Measurements from ENCODE around the gene ELANE. TPM values are rescaled to one million over a fixed set of nuclear protein-coding genes. Genes with fewer than 3 reads are reported as not detected.

ELANE gene
- total and polyA plus RNA-seq, 9 of the 15 experiments (the other 6 are each of a cell fraction or from before 2014, with no cell fraction given) = not detected

DNA sequence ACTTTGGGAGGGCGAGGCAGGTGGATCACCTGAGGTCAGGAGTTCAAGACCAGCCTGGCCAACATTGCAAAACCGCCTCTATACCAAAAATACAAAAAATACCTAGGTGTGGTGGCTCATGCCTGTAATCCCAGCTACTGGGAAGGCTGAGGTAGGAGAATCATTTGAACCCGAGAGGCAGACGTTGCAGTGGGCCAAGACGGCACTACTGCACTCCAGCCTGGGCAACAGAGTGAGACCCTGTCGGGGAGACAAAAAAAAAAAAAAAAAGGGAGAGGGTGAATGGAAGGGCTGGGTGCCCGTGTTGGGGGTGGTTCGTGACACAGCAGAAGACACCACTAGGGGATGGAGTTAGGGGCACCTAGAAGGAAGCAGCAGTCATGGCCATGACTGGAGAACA is 18.2 kb downstream of the ELANE start:
- POLR2A ChIA-PET = interaction anchor here (0.6 kb wide), 1 partner anchor 72 kb away, joined by 4 read pairs; no protein-coding TSS in a partner anchor

DNA sequence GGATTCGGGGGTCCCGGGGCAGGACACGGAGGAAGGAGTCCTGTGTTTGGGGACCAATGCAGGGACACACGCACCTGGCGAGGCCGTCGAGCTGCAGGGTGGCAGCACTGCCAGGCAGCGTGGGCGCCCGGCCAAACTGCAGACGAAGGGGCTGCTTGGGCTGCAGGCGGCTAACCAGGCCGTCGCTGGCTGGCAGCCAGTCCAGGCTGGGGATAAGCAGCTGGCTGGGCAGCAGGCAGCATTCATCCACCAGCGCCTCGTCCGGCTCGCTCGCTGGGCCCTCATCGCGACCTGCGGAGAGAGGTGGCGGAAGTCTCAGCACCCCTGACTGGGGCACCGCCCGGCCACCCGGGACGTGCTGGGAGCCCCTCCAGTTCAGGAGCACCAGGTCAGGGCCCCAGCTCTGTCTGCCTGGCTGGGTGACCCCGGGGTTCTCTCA is 18.9 kb downstream of the ELANE start:
- H2AFZ ChIP-seq (ENCODE audit: low read depth, low read length) = no peak overlapping the region
- no peak for ATAC-seq
- peak; percentile 61 for TF ChIP-seq PCBP1 (IDR thresholded peaks at IDR 0.05; ENCODE audit: low read depth, low read length, poor library complexity, severe bottlenecking)
- no peak for TF ChIP-seq ZNF668 (CRISPR knock-in tag; IDR thresholded peaks at IDR 0.05)
- TF ChIP-seq FIP1L1 (IDR thresholded peaks at IDR 0.05; ENCODE audit: low read depth, low read length, poor library complexity, severe bottlenecking) = peak; percentile 42
- TF ChIP-seq POLR2G (IDR thresholded peaks at IDR 0.05; ENCODE audit: low read depth, low read length) = peak; percentile 65
- peak; percentile 77; the same call in 1 of the 2 replicates for TF ChIP-seq HNRNPL (IDR thresholded peaks at IDR 0.05; ENCODE audit: low read depth, low read length)

More for the DNA sequence above, 18.2 kb downstream of the ELANE start:
- no peak for FAIRE-seq
- no peak for DNase-seq (ENCODE audit: extremely low read depth in 1 of 4, low spot score in 3 of 4)
- Histone ChIP-seq H3K9me3 (replicated peaks; ENCODE audit: control insufficient read depth, insufficient read depth, low read depth, low read length) (no peaks in the 10 kb centered on the region), H3K27ac (ENCODE audit: extremely low read depth, low read depth, low read length) (no peak overlapping the region), H3K9me1 (ENCODE audit: control insufficient read depth, insufficient read depth, low read length) (no peaks in the 10 kb centered on the region), H3K79me2 (ENCODE audit: control insufficient read depth, insufficient read depth, low read length) (no peaks in the 10 kb centered on the region), H3K4me1 (replicated peaks in 1 of 2; ENCODE audit: control insufficient read depth in 2 of 2, insufficient read depth in 2 of 2, low read length in 2 of 2) (peaks cover 16 to 84% of the 10 kb centered on the region in 2 experiments), H4K20me1 (replicated peaks; ENCODE audit: control insufficient read depth, insufficient read depth, low read length) (no peaks in the 10 kb centered on the region; the same call in 1 of the 2 replicates), H3K36me3 (ENCODE audit: control insufficient read depth, insufficient read depth, low read length) (peaks cover 72% of the 10 kb centered on the region; the same call in 2 of the 3 replicates), H3K9ac (ENCODE audit: insufficient read depth in 1 of 2, low read depth in 2 of 2, low read length in 2 of 2) (peak overlapping the region in 1 of 2 experiments; percentile 86; a peak in 1 of 4 replicates), H2AFZ (ENCODE audit: low read depth, low read length) (no peak overlapping the region), H3K4me3 (no peak overlapping the region), H3K4me2 (ENCODE audit: insufficient read depth, low read length) (no peak overlapping the region), H3K27me3 (ENCODE audit: control insufficient read depth in 2 of 2, insufficient read depth in 2 of 2, low read length in 2 of 2) (no peaks in the 10 kb centered on the region)
- ATAC-seq = no peak
- in situ Hi-C loops (cut with MboI) = no loop called here
- CTCF ChIA-PET (ENCODE audit: low intra/inter-chr PET ratio) = no interaction called here
- no TSS peak for BruUV-seq (replicated peaks)
- intact Hi-C loops (cut with micrococcal nuclease) = no loop called here
- 97% methylated on average over 4 of the region's 8 CpGs for WGBS (ENCODE audit: insufficient coverage, low coverage, missing lambda C conversion rate)
- no peak for TF ChIP-seq ZNF224 (CRISPR knock-in tag; IDR thresholded peaks at IDR 0.05)
- TF ChIP-seq POLR2A (conservative IDR thresholded peaks at IDR 0.05) = peak; percentile 45; the same call in 1 of the 2 replicates
- peak; percentile 84 for TF ChIP-seq ZNF121 (CRISPR knock-in tag; conservative IDR thresholded peaks at IDR 0.05)

More for the DNA sequence above, 18.9 kb downstream of the ELANE start:
- H4K20me1 ChIP-seq (replicated peaks; ENCODE audit: control insufficient read depth, insufficient read depth, low read length) = no peaks in the 10 kb centered on the region; the same call in 1 of the 2 replicates
- no peak overlapping the region for H3K4me2 ChIP-seq (ENCODE audit: insufficient read depth, low read length)
- H3K4me1 ChIP-seq (replicated peaks in 1 of 2; ENCODE audit: control insufficient read depth in 2 of 2, insufficient read depth in 2 of 2, low read length in 2 of 2) = peaks cover 16 to 84% of the 10 kb centered on the region in 2 experiments
- POLR2A ChIA-PET = interaction anchor here (2.0 kb wide), 1 partner anchor 37 kb away, joined by 7 read pairs; no protein-coding TSS in a partner anchor
- intact Hi-C loops (cut with micrococcal nuclease) (no loop called here), in situ Hi-C loops (cut with MboI) (no loop called here)
- H3K27ac ChIP-seq (ENCODE audit: extremely low read depth, low read depth, low read length) = no peak overlapping the region
- DNase-seq (ENCODE audit: extremely low read depth in 1 of 4, low spot score in 3 of 4) = no peak
- CTCF ChIA-PET (ENCODE audit: low intra/inter-chr PET ratio) = no interaction called here
- H3K9me1 ChIP-seq (ENCODE audit: control insufficient read depth, insufficient read depth, low read length) = no peaks in the 10 kb centered on the region
- H3K79me2 ChIP-seq (ENCODE audit: control insufficient read depth, insufficient read depth, low read length) = no peaks in the 10 kb centered on the region
- 83% methylated on average over 19 of the region's 28 CpGs for WGBS (ENCODE audit: insufficient coverage, low coverage, missing lambda C conversion rate)
- no peak overlapping the region for H3K4me3 ChIP-seq
- no TSS peak for BruUV-seq (replicated peaks)
- H3K9ac ChIP-seq (ENCODE audit: insufficient read depth in 1 of 2, low read depth in 2 of 2, low read length in 2 of 2) = no peak overlapping the region; a peak in 1 of 4 replicates
- H3K27me3 ChIP-seq (ENCODE audit: control insufficient read depth in 2 of 2, insufficient read depth in 2 of 2, low read length in 2 of 2) = no peaks in the 10 kb centered on the region
- no peaks in the 10 kb centered on the region for H3K9me3 ChIP-seq (replicated peaks; ENCODE audit: control insufficient read depth, insufficient read depth, low read depth, low read length)
- H3K36me3 ChIP-seq (ENCODE audit: control insufficient read depth, insufficient read depth, low read length) = peaks cover 73% of the 10 kb centered on the region; the same call in 2 of the 3 replicates
- no peak for FAIRE-seq
